ENCODE data around the gene ARID3B. TPM values are rescaled to one million over a fixed set of nuclear protein-coding genes. Genes with fewer than 3 reads are reported as not detected.

Gene ARID3B
- total and polyA plus RNA-seq, 3 experiments from 2014 or later: 13.0 to 31.1 (median 30.1) TPM

GRCh38 chr15:74558706-74559105, 17.7 kb downstream of the ARID3B start:
- H3K36me3 Mint-ChIP-seq: peaks cover 0 to 60% (median 16%) of the 10 kb centered on the region in 3 donors
- peaks cover 49 to 67% (median 56%) of the 10 kb centered on the region in 3 donors for H3K4me1 Mint-ChIP-seq
- no peaks in the 10 kb centered on the region for H3K9me3 ChIP-seq (ENCODE audit: low read length)
- H3K27me3 Mint-ChIP-seq: no peaks in the 10 kb centered on the region
- no peaks in the 10 kb centered on the region for H3K36me3 ChIP-seq (ENCODE audit: insufficient read depth, low read length)
- H3K27me3 ChIP-seq (ENCODE audit: insufficient read depth, low read length, poor library complexity, severe bottlenecking): no peaks in the 10 kb centered on the region
- H3K27ac Mint-ChIP-seq: peak overlapping the region in 2 of 8 donors; percentile 2 to 24
- POLR2A ChIA-PET: interaction anchor here (1.5 kb wide), 1 partner anchor 50 kb away, joined by 4 read pairs; no protein-coding TSS in a partner anchor
- no peak for DNase-seq
- no peak overlapping the region for H3K4me3 Mint-ChIP-seq
- CTCF ChIA-PET: interaction anchor here (0.7 kb wide), 1 partner anchor 64 kb away, joined by 4 read pairs; no protein-coding TSS in a partner anchor
- no peaks in the 10 kb centered on the region for H3K9me3 Mint-ChIP-seq
- no peaks in the 10 kb centered on the region for H3K4me1 ChIP-seq (ENCODE audit: insufficient read depth, low read length)
- H3K4me3 ChIP-seq (ENCODE audit: low read length): no peak overlapping the region
- no peak overlapping the region for H3K27ac ChIP-seq (ENCODE audit: low read depth, low read length)

- H3K9me3 ChIP-seq (ENCODE audit: low read length): no peaks in the 10 kb centered on the region
- no peak overlapping the region for H3K4me3 ChIP-seq (ENCODE audit: low read length)
- H3K4me1 ChIP-seq (ENCODE audit: insufficient read depth, low read length): peaks cover 14% of the 10 kb centered on the region
- H3K9me3 Mint-ChIP-seq: no peaks in the 10 kb centered on the region
- H3K27ac ChIP-seq (ENCODE audit: low read depth, low read length): no peak overlapping the region
- H3K36me3 ChIP-seq (ENCODE audit: insufficient read depth, low read length): peaks cover 6% of the 10 kb centered on the region
- ChIA-PET CTCF (interaction anchor here (0.7 kb wide), 1 partner anchor 22 kb away, joined by 3 read pairs; no protein-coding TSS in a partner anchor), POLR2A (no interaction called here)
- H3K4me3 Mint-ChIP-seq: no peak overlapping the region
- peaks cover 53 to 75% (median 61%) of the 10 kb centered on the region in 3 donors for H3K4me1 Mint-ChIP-seq
- no peak overlapping the region for H3K27ac Mint-ChIP-seq
- no peaks in the 10 kb centered on the region for H3K27me3 Mint-ChIP-seq
- no peak for DNase-seq
- H3K27me3 ChIP-seq (ENCODE audit: insufficient read depth, low read length, poor library complexity, severe bottlenecking): no peaks in the 10 kb centered on the region
- peaks cover 0 to 72% (median 19%) of the 10 kb centered on the region in 3 donors for H3K36me3 Mint-ChIP-seq
Observed at GRCh38 chr15:74563442-74563841, 22.4 kb downstream of the ARID3B start.

- no peak for DNase-seq
- Histone ChIP-seq H3K27ac (ENCODE audit: low read depth, low read length) (no peak overlapping the region), H3K27me3 (ENCODE audit: insufficient read depth, low read length, poor library complexity, severe bottlenecking) (no peaks in the 10 kb centered on the region), H3K4me3 (ENCODE audit: low read length) (no peak overlapping the region), H3K4me1 (ENCODE audit: insufficient read depth, low read length) (peaks cover 14% of the 10 kb centered on the region), H3K9me3 (ENCODE audit: low read length) (no peaks in the 10 kb centered on the region), H3K36me3 (ENCODE audit: insufficient read depth, low read length) (peaks cover 6% of the 10 kb centered on the region)
- CTCF ChIA-PET: no interaction called here
- no peak overlapping the region for H3K4me3 Mint-ChIP-seq
- POLR2A ChIA-PET: no interaction called here
- peaks cover 47 to 73% (median 54%) of the 10 kb centered on the region in 3 donors for H3K4me1 Mint-ChIP-seq
- H3K27me3 Mint-ChIP-seq: no peaks in the 10 kb centered on the region
- H3K36me3 Mint-ChIP-seq: peaks cover 0 to 70% (median 18%) of the 10 kb centered on the region in 3 donors
- no peaks in the 10 kb centered on the region for H3K9me3 Mint-ChIP-seq
- H3K27ac Mint-ChIP-seq: no peak overlapping the region
Observed at GRCh38 chr15:74564182-74564581, 23.2 kb downstream of the ARID3B start.

- H3K27ac ChIP-seq (ENCODE audit: low read depth, low read length): no peak overlapping the region
- H3K27me3 ChIP-seq (ENCODE audit: insufficient read depth, low read length, poor library complexity, severe bottlenecking): no peaks in the 10 kb centered on the region
- H3K36me3 Mint-ChIP-seq: peaks cover 0 to 76% (median 12%) of the 10 kb centered on the region in 3 donors
- peaks cover 14% of the 10 kb centered on the region for H3K4me1 ChIP-seq (ENCODE audit: insufficient read depth, low read length)
- no peak for DNase-seq
- H3K4me3 ChIP-seq (ENCODE audit: low read length): no peak overlapping the region
- H3K9me3 ChIP-seq (ENCODE audit: low read length): no peaks in the 10 kb centered on the region
- no peak overlapping the region for H3K4me3 Mint-ChIP-seq
- no peaks in the 10 kb centered on the region for H3K9me3 Mint-ChIP-seq
- H3K4me1 Mint-ChIP-seq: peaks cover 43 to 78% (median 57%) of the 10 kb centered on the region in 3 donors
- H3K27ac Mint-ChIP-seq: peak overlapping the region in 3 of 8 donors; percentile 58 to 95 (median 87)
- no peaks in the 10 kb centered on the region for H3K27me3 Mint-ChIP-seq
- ChIA-PET POLR2A (no interaction called here), CTCF (no interaction called here)
- H3K36me3 ChIP-seq (ENCODE audit: insufficient read depth, low read length): peaks cover 14% of the 10 kb centered on the region
Observed at GRCh38 chr15:74565381-74566085, 24.5 kb downstream of the ARID3B start.

- no peak for DNase-seq
- H3K36me3 ChIP-seq (ENCODE audit: insufficient read depth, low read length): peaks cover 26% of the 10 kb centered on the region
- H3K27ac Mint-ChIP-seq: peak overlapping the region in 3 of 8 donors; percentile 39 to 45 (median 43)
- H3K9me3 Mint-ChIP-seq: no peaks in the 10 kb centered on the region
- ChIA-PET CTCF (no interaction called here), POLR2A (no interaction called here)
- H3K27me3 ChIP-seq (ENCODE audit: insufficient read depth, low read length, poor library complexity, severe bottlenecking): no peaks in the 10 kb centered on the region
- peaks cover 31 to 57% (median 50%) of the 10 kb centered on the region in 3 donors for H3K4me1 Mint-ChIP-seq
- H3K9me3 ChIP-seq (ENCODE audit: low read length): no peaks in the 10 kb centered on the region
- peaks cover 0 to 82% (median 17%) of the 10 kb centered on the region in 3 donors for H3K36me3 Mint-ChIP-seq
- no peak overlapping the region for H3K4me3 Mint-ChIP-seq
- peaks cover 14% of the 10 kb centered on the region for H3K4me1 ChIP-seq (ENCODE audit: insufficient read depth, low read length)
- H3K27me3 Mint-ChIP-seq: no peaks in the 10 kb centered on the region
- no peak overlapping the region for H3K27ac ChIP-seq (ENCODE audit: low read depth, low read length)
- H3K4me3 ChIP-seq (ENCODE audit: low read length): no peak overlapping the region
Observed at GRCh38 chr15:74568594-74568993, 27.6 kb downstream of the ARID3B start.

GRCh38 chr15:74569731-74570070, 28.7 kb downstream of the ARID3B start:
- Mint-ChIP-seq H3K27me3 (no peaks in the 10 kb centered on the region), H3K9me3 (no peaks in the 10 kb centered on the region), H3K27ac (peak overlapping the region in 3 of 8 donors; percentile 36 to 71 (median 66)), H3K4me3 (no peak overlapping the region), H3K4me1 (peaks cover 24 to 48% (median 43%) of the 10 kb centered on the region in 3 donors), H3K36me3 (peaks cover 0 to 84% (median 24%) of the 10 kb centered on the region in 3 donors)
- Histone ChIP-seq H3K27ac (ENCODE audit: low read depth, low read length) (no peak overlapping the region), H3K4me3 (ENCODE audit: low read length) (no peak overlapping the region), H3K36me3 (ENCODE audit: insufficient read depth, low read length) (peaks cover 35% of the 10 kb centered on the region), H3K9me3 (ENCODE audit: low read length) (no peaks in the 10 kb centered on the region), H3K27me3 (ENCODE audit: insufficient read depth, low read length, poor library complexity, severe bottlenecking) (no peaks in the 10 kb centered on the region), H3K4me1 (ENCODE audit: insufficient read depth, low read length) (peaks cover 14% of the 10 kb centered on the region)
- CTCF ChIA-PET: no interaction called here
- POLR2A ChIA-PET: no interaction called here
- no peak for DNase-seq

GRCh38 chr15:74571191-74571590, 30.2 kb downstream of the ARID3B start:
- H3K9me3 ChIP-seq (ENCODE audit: low read length): no peaks in the 10 kb centered on the region
- peaks cover 0 to 91% (median 27%) of the 10 kb centered on the region in 3 donors for H3K36me3 Mint-ChIP-seq
- no peak overlapping the region for H3K27ac ChIP-seq (ENCODE audit: low read depth, low read length)
- ChIA-PET POLR2A (no interaction called here), CTCF (no interaction called here)
- no peak overlapping the region for H3K4me3 Mint-ChIP-seq
- DNase-seq: no peak
- H3K27ac Mint-ChIP-seq: peak overlapping the region in 1 of 8 donors; percentile 81
- H3K27me3 ChIP-seq (ENCODE audit: insufficient read depth, low read length, poor library complexity, severe bottlenecking): no peaks in the 10 kb centered on the region
- no peaks in the 10 kb centered on the region for H3K9me3 Mint-ChIP-seq
- H3K4me1 ChIP-seq (ENCODE audit: insufficient read depth, low read length): peaks cover 14% of the 10 kb centered on the region
- no peaks in the 10 kb centered on the region for H3K27me3 Mint-ChIP-seq
- peaks cover 21 to 38% (median 38%) of the 10 kb centered on the region in 3 donors for H3K4me1 Mint-ChIP-seq
- peaks cover 47% of the 10 kb centered on the region for H3K36me3 ChIP-seq (ENCODE audit: insufficient read depth, low read length)
- no peak overlapping the region for H3K4me3 ChIP-seq (ENCODE audit: low read length)

- CTCF ChIA-PET: no interaction called here
- peak overlapping the region in 1 of 8 donors; percentile 57 for H3K27ac Mint-ChIP-seq
- H3K36me3 Mint-ChIP-seq: peaks cover 0 to 92% (median 21%) of the 10 kb centered on the region in 3 donors
Observed at GRCh38 chr15:74573987-74574386, 33.0 kb downstream of the ARID3B start.

More at GRCh38 chr15:74573987-74574386, 33.0 kb downstream of the ARID3B start:
- H3K9me3 ChIP-seq (ENCODE audit: low read length): no peaks in the 10 kb centered on the region
- peaks cover 46% of the 10 kb centered on the region for H3K36me3 ChIP-seq (ENCODE audit: insufficient read depth, low read length)
- H3K4me1 ChIP-seq (ENCODE audit: insufficient read depth, low read length): no peaks in the 10 kb centered on the region
- DNase-seq: no peak
- H3K27ac ChIP-seq (ENCODE audit: low read depth, low read length): no peak overlapping the region
- no peaks in the 10 kb centered on the region for H3K27me3 Mint-ChIP-seq
- H3K4me3 Mint-ChIP-seq: no peak overlapping the region
- H3K9me3 Mint-ChIP-seq: no peaks in the 10 kb centered on the region
- POLR2A ChIA-PET: no interaction called here
- H3K4me3 ChIP-seq (ENCODE audit: low read length): no peak overlapping the region
- peaks cover 4 to 18% (median 13%) of the 10 kb centered on the region in 3 donors for H3K4me1 Mint-ChIP-seq
- no peaks in the 10 kb centered on the region for H3K27me3 ChIP-seq (ENCODE audit: insufficient read depth, low read length, poor library complexity, severe bottlenecking)

Measured in CD8-positive, alpha-beta memory T cell (primary cell).